ENCODE data around the gene KIF26B.

DNA sequence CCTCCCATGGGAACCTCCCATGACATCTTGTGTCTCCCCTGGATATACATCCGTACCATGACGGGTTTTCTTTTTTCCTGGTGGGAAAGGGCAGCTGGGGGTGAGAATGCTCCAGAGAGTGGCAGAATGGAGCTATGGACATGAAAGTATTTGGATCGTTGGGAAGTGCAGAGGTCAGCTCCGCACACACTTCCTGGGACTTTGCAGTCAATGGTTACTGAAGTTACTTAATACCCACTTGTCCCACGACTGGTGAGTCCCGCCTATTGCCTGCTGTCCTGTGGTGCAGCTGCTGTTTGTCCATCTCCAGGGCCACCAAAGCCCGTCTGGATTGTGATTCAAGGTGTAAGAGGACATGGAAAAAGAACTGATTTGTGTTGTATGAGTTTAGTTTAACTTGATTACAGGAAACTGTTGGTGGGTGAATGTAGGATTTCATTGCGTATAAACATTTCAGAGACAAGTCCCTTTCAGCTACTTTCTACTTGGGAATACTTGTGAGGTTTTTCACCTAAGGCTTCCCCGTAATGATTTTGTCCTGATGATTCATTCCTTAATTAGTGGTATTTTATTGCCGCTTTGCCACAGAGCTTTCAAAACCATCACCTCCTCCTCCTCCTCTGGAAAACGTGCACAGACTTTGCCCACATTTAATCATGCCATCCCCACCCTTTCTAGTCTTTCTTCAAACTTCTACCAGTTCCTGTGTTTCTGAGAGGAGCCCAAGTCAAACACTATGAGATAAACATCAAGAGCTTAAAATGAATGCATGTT is 308.8 kb downstream of the KIF26B start:
- TF ChIP-seq, protein P1, sequence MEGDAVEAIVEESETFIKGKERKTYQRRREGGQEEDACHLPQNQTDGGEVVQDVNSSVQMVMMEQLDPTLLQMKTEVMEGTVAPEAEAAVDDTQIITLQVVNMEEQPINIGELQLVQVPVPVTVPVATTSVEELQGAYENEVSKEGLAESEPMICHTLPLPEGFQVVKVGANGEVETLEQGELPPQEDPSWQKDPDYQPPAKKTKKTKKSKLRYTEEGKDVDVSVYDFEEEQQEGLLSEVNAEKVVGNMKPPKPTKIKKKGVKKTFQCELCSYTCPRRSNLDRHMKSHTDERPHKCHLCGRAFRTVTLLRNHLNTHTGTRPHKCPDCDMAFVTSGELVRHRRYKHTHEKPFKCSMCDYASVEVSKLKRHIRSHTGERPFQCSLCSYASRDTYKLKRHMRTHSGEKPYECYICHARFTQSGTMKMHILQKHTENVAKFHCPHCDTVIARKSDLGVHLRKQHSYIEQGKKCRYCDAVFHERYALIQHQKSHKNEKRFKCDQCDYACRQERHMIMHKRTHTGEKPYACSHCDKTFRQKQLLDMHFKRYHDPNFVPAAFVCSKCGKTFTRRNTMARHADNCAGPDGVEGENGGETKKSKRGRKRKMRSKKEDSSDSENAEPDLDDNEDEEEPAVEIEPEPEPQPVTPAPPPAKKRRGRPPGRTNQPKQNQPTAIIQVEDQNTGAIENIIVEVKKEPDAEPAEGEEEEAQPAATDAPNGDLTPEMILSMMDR (optimal IDR thresholded peaks at IDR 0.05 in 1 of 3, IDR thresholded peaks at IDR 0.05 in 1 of 3, conservative IDR thresholded peaks at IDR 0.05 in 1 of 3; ENCODE audit: extremely low read depth in 1 of 3, insufficient read depth in 2 of 3, low read length in 3 of 3) = no peak
- TF ChIP-seq EZH2 (IDR thresholded peaks at IDR 0.05; ENCODE audit: low read length) = no peak
